ENCODE results near the gene POC1A. TPM values are rescaled to one million over a fixed set of nuclear protein-coding genes. Genes with fewer than 3 reads are reported as not detected.

The POC1A gene
- total RNA-seq, 1 donor from 2014 or later, result 3.7 TPM

DNA sequence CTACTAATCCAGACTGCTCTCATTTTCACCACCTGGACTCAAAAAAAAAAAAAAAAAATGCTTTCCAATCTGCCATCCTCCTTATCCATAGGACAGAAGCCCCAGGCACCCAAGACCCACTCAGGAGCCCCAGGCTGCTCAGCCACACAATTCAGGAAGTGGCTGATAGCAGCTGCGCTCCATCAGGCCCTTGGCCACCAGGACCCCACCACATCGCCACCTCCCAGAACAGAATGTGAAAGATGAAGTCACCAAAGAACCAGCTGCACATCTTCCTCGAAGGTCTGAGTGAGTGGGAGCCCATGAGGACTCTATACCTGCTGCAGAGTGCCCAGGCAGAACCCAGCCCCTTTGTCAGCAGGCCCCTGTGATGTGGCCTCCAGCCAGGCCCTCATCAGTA is 19.5 kb downstream of the POC1A start:
- H3K27ac Mint-ChIP-seq (ENCODE audit: unreplicated experiment), result no peak overlapping the region

GRCh38 chr3:52132930-52133329 is 21.3 kb downstream of the POC1A start:
- no peaks in the 10 kb centered on the region for H3K27me3 ChIP-seq (ENCODE audit: insufficient read depth, low read length)
- H3K4me1 Mint-ChIP-seq (ENCODE audit: low read depth, unreplicated experiment), result peaks cover 9% of the 10 kb centered on the region
- H3K27ac Mint-ChIP-seq (ENCODE audit: unreplicated experiment), result no peak overlapping the region
- no peaks in the 10 kb centered on the region for H3K36me3 ChIP-seq (ENCODE audit: insufficient read depth, low read length)
- no peak overlapping the region for H3K9ac ChIP-seq (ENCODE audit: low read length)
- H3K36me3 Mint-ChIP-seq (ENCODE audit: low read depth, unreplicated experiment), result peaks cover 3% of the 10 kb centered on the region
- no peak for DNase-seq (ENCODE audit: low read depth)
- peaks cover 4% of the 10 kb centered on the region for H4K20me1 ChIP-seq (ENCODE audit: insufficient read depth, low read length)
- peaks cover 6% of the 10 kb centered on the region for H3K4me1 ChIP-seq (ENCODE audit: insufficient read depth, low read length)
- H2AFZ ChIP-seq (ENCODE audit: low read depth, low read length), result no peak overlapping the region
- no peak overlapping the region for H3K27ac ChIP-seq (ENCODE audit: low read depth, low read length)
- no peak overlapping the region for H3K4me2 ChIP-seq (ENCODE audit: low read length)
- H3K27me3 Mint-ChIP-seq (ENCODE audit: low read depth, unreplicated experiment), result peaks cover 6% of the 10 kb centered on the region
- no peak overlapping the region for H3K4me3 ChIP-seq (ENCODE audit: insufficient read depth, low read depth, low read length)
- no peak overlapping the region for H3K4me3 Mint-ChIP-seq (ENCODE audit: unreplicated experiment)
- H3K9me3 Mint-ChIP-seq (ENCODE audit: unreplicated experiment), result no peaks in the 10 kb centered on the region
- TF ChIP-seq, protein P1, sequence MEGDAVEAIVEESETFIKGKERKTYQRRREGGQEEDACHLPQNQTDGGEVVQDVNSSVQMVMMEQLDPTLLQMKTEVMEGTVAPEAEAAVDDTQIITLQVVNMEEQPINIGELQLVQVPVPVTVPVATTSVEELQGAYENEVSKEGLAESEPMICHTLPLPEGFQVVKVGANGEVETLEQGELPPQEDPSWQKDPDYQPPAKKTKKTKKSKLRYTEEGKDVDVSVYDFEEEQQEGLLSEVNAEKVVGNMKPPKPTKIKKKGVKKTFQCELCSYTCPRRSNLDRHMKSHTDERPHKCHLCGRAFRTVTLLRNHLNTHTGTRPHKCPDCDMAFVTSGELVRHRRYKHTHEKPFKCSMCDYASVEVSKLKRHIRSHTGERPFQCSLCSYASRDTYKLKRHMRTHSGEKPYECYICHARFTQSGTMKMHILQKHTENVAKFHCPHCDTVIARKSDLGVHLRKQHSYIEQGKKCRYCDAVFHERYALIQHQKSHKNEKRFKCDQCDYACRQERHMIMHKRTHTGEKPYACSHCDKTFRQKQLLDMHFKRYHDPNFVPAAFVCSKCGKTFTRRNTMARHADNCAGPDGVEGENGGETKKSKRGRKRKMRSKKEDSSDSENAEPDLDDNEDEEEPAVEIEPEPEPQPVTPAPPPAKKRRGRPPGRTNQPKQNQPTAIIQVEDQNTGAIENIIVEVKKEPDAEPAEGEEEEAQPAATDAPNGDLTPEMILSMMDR (IDR thresholded peaks at IDR 0.05; ENCODE audit: insufficient read depth, low read depth, low read length), result no peak
- TF ChIP-seq EZH2 (IDR thresholded peaks at IDR 0.05; ENCODE audit: insufficient read depth, low read length), result no peak
- H3K9me3 ChIP-seq (ENCODE audit: insufficient read depth, low read depth, low read length), result no peaks in the 10 kb centered on the region
- H3K79me2 ChIP-seq (ENCODE audit: insufficient read depth, low read length), result no peaks in the 10 kb centered on the region
- no peak for FAIRE-seq

More for the DNA sequence above, 19.5 kb downstream of the POC1A start:
- FAIRE-seq, result no peak
- H4K20me1 ChIP-seq (ENCODE audit: insufficient read depth, low read length), result no peaks in the 10 kb centered on the region
- no peak overlapping the region for H2AFZ ChIP-seq (ENCODE audit: low read depth, low read length)
- DNase-seq (ENCODE audit: low read depth), result no peak
- H3K9ac ChIP-seq (ENCODE audit: low read length), result no peak overlapping the region
- no peaks in the 10 kb centered on the region for H3K79me2 ChIP-seq (ENCODE audit: insufficient read depth, low read length)
- Mint-ChIP-seq H3K27me3 (ENCODE audit: low read depth, unreplicated experiment) (peaks cover 6% of the 10 kb centered on the region), H3K9me3 (ENCODE audit: unreplicated experiment) (no peaks in the 10 kb centered on the region), H3K4me3 (ENCODE audit: unreplicated experiment) (no peak overlapping the region), H3K36me3 (ENCODE audit: low read depth, unreplicated experiment) (peaks cover 5% of the 10 kb centered on the region), H3K4me1 (ENCODE audit: low read depth, unreplicated experiment) (peaks cover 2% of the 10 kb centered on the region)
- no peaks in the 10 kb centered on the region for H3K9me3 ChIP-seq (ENCODE audit: insufficient read depth, low read depth, low read length)
- no peaks in the 10 kb centered on the region for H3K27me3 ChIP-seq (ENCODE audit: insufficient read depth, low read length)
- no peak for TF ChIP-seq EZH2 (IDR thresholded peaks at IDR 0.05; ENCODE audit: insufficient read depth, low read length)
- TF ChIP-seq, protein P1 (IDR thresholded peaks at IDR 0.05; ENCODE audit: insufficient read depth, low read depth, low read length), result no peak
- no peaks in the 10 kb centered on the region for H3K36me3 ChIP-seq (ENCODE audit: insufficient read depth, low read length)
- H3K27ac ChIP-seq (ENCODE audit: low read depth, low read length), result no peak overlapping the region
- no peak overlapping the region for H3K4me2 ChIP-seq (ENCODE audit: low read length)
- no peak overlapping the region for H3K4me3 ChIP-seq (ENCODE audit: insufficient read depth, low read depth, low read length)
- no peaks in the 10 kb centered on the region for H3K4me1 ChIP-seq (ENCODE audit: insufficient read depth, low read length)

DNA sequence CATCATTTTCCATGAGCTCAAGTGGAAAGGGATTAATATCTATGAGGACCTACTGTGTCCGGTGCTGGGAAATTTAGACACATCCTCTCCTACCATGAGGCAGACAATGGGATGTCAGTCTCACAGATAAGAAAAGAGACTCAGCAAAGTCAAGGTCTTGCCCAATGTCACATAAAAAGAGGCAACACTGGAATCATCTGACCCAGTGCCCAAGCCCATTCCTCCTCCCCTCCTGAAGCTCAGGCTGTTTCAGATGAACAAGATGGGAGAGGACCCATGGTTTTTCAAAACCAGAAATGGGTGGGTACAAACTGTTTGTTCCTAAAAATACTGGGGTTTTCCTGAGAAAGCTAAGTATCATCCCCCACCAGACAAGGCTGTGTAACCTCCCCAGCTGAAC is 22.2 kb downstream of the POC1A start:
- Histone ChIP-seq H3K27ac (ENCODE audit: low read depth, low read length) (no peak overlapping the region), H3K79me2 (ENCODE audit: insufficient read depth, low read length) (no peaks in the 10 kb centered on the region), H3K4me2 (ENCODE audit: low read length) (no peak overlapping the region), H3K36me3 (ENCODE audit: insufficient read depth, low read length) (no peaks in the 10 kb centered on the region), H3K9ac (ENCODE audit: low read length) (no peak overlapping the region), H3K27me3 (ENCODE audit: insufficient read depth, low read length) (no peaks in the 10 kb centered on the region), H4K20me1 (ENCODE audit: insufficient read depth, low read length) (peaks cover 4% of the 10 kb centered on the region), H3K9me3 (ENCODE audit: insufficient read depth, low read depth, low read length) (no peaks in the 10 kb centered on the region), H3K4me1 (ENCODE audit: insufficient read depth, low read length) (peaks cover 8% of the 10 kb centered on the region), H3K4me3 (ENCODE audit: insufficient read depth, low read depth, low read length) (no peak overlapping the region), H2AFZ (ENCODE audit: low read depth, low read length) (no peak overlapping the region)
- FAIRE-seq (no peak), DNase-seq (ENCODE audit: low read depth) (no peak)
- Mint-ChIP-seq H3K36me3 (ENCODE audit: low read depth, unreplicated experiment) (peaks cover 3% of the 10 kb centered on the region), H3K4me1 (ENCODE audit: low read depth, unreplicated experiment) (peaks cover 10% of the 10 kb centered on the region), H3K4me3 (ENCODE audit: unreplicated experiment) (no peak overlapping the region), H3K27ac (ENCODE audit: unreplicated experiment) (no peak overlapping the region), H3K9me3 (ENCODE audit: unreplicated experiment) (no peaks in the 10 kb centered on the region), H3K27me3 (ENCODE audit: low read depth, unreplicated experiment) (peaks cover 6% of the 10 kb centered on the region)
- TF ChIP-seq, protein P1 (IDR thresholded peaks at IDR 0.05; ENCODE audit: insufficient read depth, low read depth, low read length), result no peak
- TF ChIP-seq EZH2 (IDR thresholded peaks at IDR 0.05; ENCODE audit: insufficient read depth, low read length), result no peak
